ENCODE measurements around the gene LY6G5B. TPM values are rescaled to one million over a fixed set of nuclear protein-coding genes. Genes with fewer than 3 reads are reported as not detected.

LY6G5B gene
- total and polyA plus RNA-seq, 2 experiments from 2014 or later = 5.9 to 7.5 TPM

GRCh38 chr6:31629014-31629413 lies 40.8 kb upstream of the LY6G5B start:
- Histone ChIP-seq H3K27ac (no peak overlapping the region), H3K27me3 (replicated peaks; ENCODE audit: insufficient read depth) (no peaks in the 10 kb centered on the region), H3K9me2 (ENCODE audit: insufficient read depth) (no peaks in the 10 kb centered on the region), H3K36me3 (ENCODE audit: low read depth) (peaks cover 88% of the 10 kb centered on the region), H3K4me2 (ENCODE audit: unreplicated experiment) (no peak overlapping the region), H3K9me3 (ENCODE audit: low read depth) (no peaks in the 10 kb centered on the region), H3F3A (ENCODE audit: insufficient read depth) (peaks cover 42% of the 10 kb centered on the region), H3K4me1 (ENCODE audit: insufficient read depth) (no peaks in the 10 kb centered on the region), H3K4me3 (no peak overlapping the region), H4K20me1 (ENCODE audit: insufficient read depth) (no peaks in the 10 kb centered on the region), H2AFZ (no peak overlapping the region), H3K79me2 (ENCODE audit: insufficient read depth) (peaks cover 93% of the 10 kb centered on the region), H3K9ac (no peak overlapping the region)
- WGBS, 2 experiments (ENCODE audit: low coverage in 1 of 2, low lambda C conversion rate in 2 of 2, missing lambda C conversion rate in 2 of 2) = 92 to 93% methylated on average over 7 of the region's 7 CpGs
- no peak for DNase-seq
- TF ChIP-seq EZH2 (IDR thresholded peaks at IDR 0.05; ENCODE audit: insufficient read depth, poor library complexity, severe bottlenecking) = no peak
- TF ChIP-seq EZH2phosphoT487 (IDR thresholded peaks at IDR 0.05; ENCODE audit: insufficient read depth, low read depth) = no peak
- in situ Hi-C loops (cut with MboI) = no loop called here

- 90 to 93% methylated on average over 25 of the region's 25 CpGs for WGBS, 2 experiments (ENCODE audit: low coverage in 1 of 2, low lambda C conversion rate in 2 of 2, missing lambda C conversion rate in 2 of 2)
- Histone ChIP-seq H3K27me3 (replicated peaks; ENCODE audit: insufficient read depth) (no peaks in the 10 kb centered on the region), H3K79me2 (ENCODE audit: insufficient read depth) (peaks cover 80% of the 10 kb centered on the region)
Measured at GRCh38 chr6:31630177-31630934, 39.4 kb upstream of the LY6G5B start.

GRCh38 chr6:31631209-31631608 lies 38.6 kb upstream of the LY6G5B start:
- H3K9me3 ChIP-seq (ENCODE audit: low read depth) = no peaks in the 10 kb centered on the region
- 86 to 87% methylated on average over 14 of the region's 16 CpGs for WGBS, 2 experiments (ENCODE audit: low coverage in 1 of 2, low lambda C conversion rate in 2 of 2, missing lambda C conversion rate in 2 of 2)
- peaks cover 89% of the 10 kb centered on the region for H3K36me3 ChIP-seq (ENCODE audit: low read depth)
- TF ChIP-seq EZH2phosphoT487 (IDR thresholded peaks at IDR 0.05; ENCODE audit: insufficient read depth, low read depth) (no peak), EZH2 (IDR thresholded peaks at IDR 0.05; ENCODE audit: insufficient read depth, poor library complexity, severe bottlenecking) (no peak)
- H2AFZ ChIP-seq = no peak overlapping the region
- H3K9ac ChIP-seq = no peak overlapping the region
- no peak for DNase-seq
- peaks cover 71% of the 10 kb centered on the region for H3K79me2 ChIP-seq (ENCODE audit: insufficient read depth)
- no peaks in the 10 kb centered on the region for H3K4me1 ChIP-seq (ENCODE audit: insufficient read depth)
- no peaks in the 10 kb centered on the region for H3K27me3 ChIP-seq (replicated peaks; ENCODE audit: insufficient read depth)
- H3F3A ChIP-seq (ENCODE audit: insufficient read depth) = peaks cover 62% of the 10 kb centered on the region
- no peak overlapping the region for H3K4me3 ChIP-seq
- H3K4me2 ChIP-seq (ENCODE audit: unreplicated experiment) = no peak overlapping the region
- in situ Hi-C loops (cut with MboI) = no loop called here
- H3K9me2 ChIP-seq (ENCODE audit: insufficient read depth) = no peaks in the 10 kb centered on the region
- H3K27ac ChIP-seq = no peak overlapping the region
- no peaks in the 10 kb centered on the region for H4K20me1 ChIP-seq (ENCODE audit: insufficient read depth)

More at GRCh38 chr6:31630177-31630934, 39.4 kb upstream of the LY6G5B start:
- H3K9me2 ChIP-seq (ENCODE audit: insufficient read depth) = no peaks in the 10 kb centered on the region
- DNase-seq = no peak
- no peaks in the 10 kb centered on the region for H4K20me1 ChIP-seq (ENCODE audit: insufficient read depth)
- H3F3A ChIP-seq (ENCODE audit: insufficient read depth) = peaks cover 55% of the 10 kb centered on the region
- no peak overlapping the region for H2AFZ ChIP-seq
- H3K9ac ChIP-seq = no peak overlapping the region
- H3K36me3 ChIP-seq (ENCODE audit: low read depth) = peaks cover 89% of the 10 kb centered on the region
- TF ChIP-seq EZH2phosphoT487 (IDR thresholded peaks at IDR 0.05; ENCODE audit: insufficient read depth, low read depth) = no peak
- TF ChIP-seq EZH2 (IDR thresholded peaks at IDR 0.05; ENCODE audit: insufficient read depth, poor library complexity, severe bottlenecking) = no peak
- in situ Hi-C loops (cut with MboI) = no loop called here
- no peak overlapping the region for H3K27ac ChIP-seq
- no peak overlapping the region for H3K4me3 ChIP-seq
- no peaks in the 10 kb centered on the region for H3K9me3 ChIP-seq (ENCODE audit: low read depth)
- H3K4me2 ChIP-seq (ENCODE audit: unreplicated experiment) = no peak overlapping the region
- H3K4me1 ChIP-seq (ENCODE audit: insufficient read depth) = no peaks in the 10 kb centered on the region

GRCh38 chr6:31631681-31632278 lies 38.0 kb upstream of the LY6G5B start:
- peaks cover 65% of the 10 kb centered on the region for H3K79me2 ChIP-seq (ENCODE audit: insufficient read depth)
- H3K4me2 ChIP-seq (ENCODE audit: unreplicated experiment) = no peak overlapping the region
- no peak overlapping the region for H3K27ac ChIP-seq
- in situ Hi-C loops (cut with MboI) = no loop called here
- H3K9me3 ChIP-seq (ENCODE audit: low read depth) = no peaks in the 10 kb centered on the region
- WGBS, 2 experiments (ENCODE audit: low coverage in 1 of 2, low lambda C conversion rate in 2 of 2, missing lambda C conversion rate in 2 of 2) = 86 to 88% methylated on average over 23 to 32 of the region's 32 CpGs
- TF ChIP-seq EZH2phosphoT487 (IDR thresholded peaks at IDR 0.05; ENCODE audit: insufficient read depth, low read depth) = no peak
- TF ChIP-seq EZH2 (IDR thresholded peaks at IDR 0.05; ENCODE audit: insufficient read depth, poor library complexity, severe bottlenecking) = no peak
- no peaks in the 10 kb centered on the region for H4K20me1 ChIP-seq (ENCODE audit: insufficient read depth)
- H3K36me3 ChIP-seq (ENCODE audit: low read depth) = peaks cover 88% of the 10 kb centered on the region
- DNase-seq = no peak
- H3K4me3 ChIP-seq = no peak overlapping the region
- H3K4me1 ChIP-seq (ENCODE audit: insufficient read depth) = no peaks in the 10 kb centered on the region
- no peak overlapping the region for H3K9ac ChIP-seq
- H3K9me2 ChIP-seq (ENCODE audit: insufficient read depth) = no peaks in the 10 kb centered on the region
- no peaks in the 10 kb centered on the region for H3K27me3 ChIP-seq (replicated peaks; ENCODE audit: insufficient read depth)
- H3F3A ChIP-seq (ENCODE audit: insufficient read depth) = peaks cover 68% of the 10 kb centered on the region
- H2AFZ ChIP-seq = no peak overlapping the region
